RWPE2 (cell line): ENCODE measurements around the gene LMO7.
"Not testable (repeated sequence)": the region's sequence is repeated elsewhere in the genome, so short reads cannot be mapped to it uniquely, and the experiment has no call there.

Experiments
- ATAC-seq: fragments of 200-7000 bp; cut with Tn5 transposase; 3 replicates; pipeline ENCODE4 v1.9.1; 2021; ENCODE audit warnings: low read depth
- DNase-seq: peaks from one replicate; pipeline ENCODE4 v3.0.0-alpha.2; 2020; ENCODE audit warnings: low spot score
- H3K27ac ChIP-seq: fragments of 450-650 bp; 2 replicates; pipeline ENCODE4 v1.5.1; 2017; ENCODE audit warnings: mild to moderate bottlenecking; ENCODE audit not compliant: poor library complexity, severe bottlenecking
- H3K27me3 ChIP-seq: fragments of 250-450 bp; sonication (Bioruptor Pico); 2 replicates; pipeline ENCODE4 v1.5.1; 2021; ENCODE audit warnings: mild to moderate bottlenecking, moderate library complexity; ENCODE audit not compliant: insufficient read depth, poor library complexity, severe bottlenecking
- H3K36me3 ChIP-seq: fragments of 250-450 bp; sonication (Bioruptor Pico); 2 replicates; pipeline ENCODE4 v1.5.1; 2020; ENCODE audit warnings: low read depth, mild to moderate bottlenecking, moderate library complexity
- H3K4me1 ChIP-seq: fragments of 250-450 bp; sonication (Bioruptor Pico); 2 replicates; pipeline ENCODE4 v1.5.1; 2021; ENCODE audit warnings: mild to moderate bottlenecking, moderate library complexity; ENCODE audit not compliant: insufficient read depth, poor library complexity, severe bottlenecking
- H3K4me3 ChIP-seq: fragments of 250-450 bp; sonication (Bioruptor Pico); 2 replicates; pipeline ENCODE4 v1.5.1; 2021; ENCODE audit warnings: mild to moderate bottlenecking, moderate library complexity; ENCODE audit not compliant: severe bottlenecking
- H3K9me3 ChIP-seq: fragments of 250-450 bp; sonication (Bioruptor Pico); 2 replicates; pipeline ENCODE4 v1.5.1; 2021; ENCODE audit warnings: mild to moderate bottlenecking, moderate library complexity; ENCODE audit not compliant: severe bottlenecking
- TF ChIP-seq, protein P1 (sequence below): fragments of 450-650 bp; IDR thresholded peaks from one replicate; pipeline ENCODE4 v1.5.1; 2017; ENCODE audit warnings: mild to moderate bottlenecking, moderate library complexity; ENCODE audit not compliant: poor library complexity, severe bottlenecking

LMO7 gene

GRCh38 chr13:75691183-75691582 is 55.1 kb downstream of the LMO7 start:
- H3K27ac ChIP-seq: peak overlapping the region; percentile 42
- no peaks in the 10 kb centered on the region for H3K27me3 ChIP-seq
- no peak overlapping the region for H3K4me3 ChIP-seq
- TF ChIP-seq, protein P1, sequence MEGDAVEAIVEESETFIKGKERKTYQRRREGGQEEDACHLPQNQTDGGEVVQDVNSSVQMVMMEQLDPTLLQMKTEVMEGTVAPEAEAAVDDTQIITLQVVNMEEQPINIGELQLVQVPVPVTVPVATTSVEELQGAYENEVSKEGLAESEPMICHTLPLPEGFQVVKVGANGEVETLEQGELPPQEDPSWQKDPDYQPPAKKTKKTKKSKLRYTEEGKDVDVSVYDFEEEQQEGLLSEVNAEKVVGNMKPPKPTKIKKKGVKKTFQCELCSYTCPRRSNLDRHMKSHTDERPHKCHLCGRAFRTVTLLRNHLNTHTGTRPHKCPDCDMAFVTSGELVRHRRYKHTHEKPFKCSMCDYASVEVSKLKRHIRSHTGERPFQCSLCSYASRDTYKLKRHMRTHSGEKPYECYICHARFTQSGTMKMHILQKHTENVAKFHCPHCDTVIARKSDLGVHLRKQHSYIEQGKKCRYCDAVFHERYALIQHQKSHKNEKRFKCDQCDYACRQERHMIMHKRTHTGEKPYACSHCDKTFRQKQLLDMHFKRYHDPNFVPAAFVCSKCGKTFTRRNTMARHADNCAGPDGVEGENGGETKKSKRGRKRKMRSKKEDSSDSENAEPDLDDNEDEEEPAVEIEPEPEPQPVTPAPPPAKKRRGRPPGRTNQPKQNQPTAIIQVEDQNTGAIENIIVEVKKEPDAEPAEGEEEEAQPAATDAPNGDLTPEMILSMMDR: no peak
- H3K36me3 ChIP-seq: no peaks in the 10 kb centered on the region
- no peaks in the 10 kb centered on the region for H3K9me3 ChIP-seq
- peak; percentile 79 for ATAC-seq
- no peak for DNase-seq
- peaks cover 6% of the 10 kb centered on the region for H3K4me1 ChIP-seq

GRCh38 chr13:75693227-75693626 is 57.1 kb downstream of the LMO7 start:
- no peaks in the 10 kb centered on the region for H3K9me3 ChIP-seq
- H3K4me3 ChIP-seq: no peak overlapping the region
- no peak for ATAC-seq
- no peaks in the 10 kb centered on the region for H3K27me3 ChIP-seq
- TF ChIP-seq, protein P1: no peak
- peaks cover 6% of the 10 kb centered on the region for H3K4me1 ChIP-seq
- no peaks in the 10 kb centered on the region for H3K36me3 ChIP-seq
- no peak for DNase-seq
- H3K27ac ChIP-seq: no peak overlapping the region

GRCh38 chr13:75694722-75695121 is 58.6 kb downstream of the LMO7 start:
- TF ChIP-seq, protein P1: no peak
- ATAC-seq (no peak), DNase-seq (no peak)
- Histone ChIP-seq H3K36me3 (no peaks in the 10 kb centered on the region), H3K9me3 (no peaks in the 10 kb centered on the region), H3K4me3 (no peak overlapping the region), H3K27ac (no peak overlapping the region), H3K27me3 (no peaks in the 10 kb centered on the region), H3K4me1 (peaks cover 6% of the 10 kb centered on the region)

- not testable (repeated sequence) for H3K9me3 ChIP-seq, H3K27me3 ChIP-seq, H3K4me3 ChIP-seq, H3K27ac ChIP-seq, DNase-seq, H3K4me1 ChIP-seq, H3K36me3 ChIP-seq
- peak; percentile 40; the same call in 1 of the 3 replicates for ATAC-seq
- TF ChIP-seq, protein P1: peak; percentile 87
Measured at GRCh38 chr13:75695908-75696307, 59.8 kb downstream of the LMO7 start.

DNA sequence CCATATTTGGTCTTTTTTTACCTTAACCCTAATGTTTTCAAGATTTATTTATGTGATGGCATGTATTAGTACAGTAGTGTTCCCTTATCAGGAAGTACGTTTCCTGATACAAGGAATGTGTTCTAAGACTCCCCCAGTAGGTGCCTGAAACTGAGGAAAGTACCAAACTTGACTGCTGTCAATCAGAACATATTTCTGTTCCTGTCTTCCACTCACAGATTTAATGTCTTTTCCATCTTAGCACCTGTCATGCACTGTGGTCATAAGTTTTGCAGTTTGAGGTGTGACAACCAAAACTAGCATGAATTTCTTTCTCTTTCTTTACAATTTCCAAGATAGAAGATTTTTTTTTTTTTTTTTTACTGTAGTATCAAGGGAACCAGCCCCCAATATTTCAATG is 62.9 kb downstream of the LMO7 start:
- Histone ChIP-seq H3K4me3 (no peak overlapping the region), H3K4me1 (peaks cover 2% of the 10 kb centered on the region), H3K27me3 (no peaks in the 10 kb centered on the region), H3K9me3 (no peaks in the 10 kb centered on the region), H3K36me3 (no peaks in the 10 kb centered on the region), H3K27ac (no peak overlapping the region)
- DNase-seq (no peak), ATAC-seq (no peak)
- TF ChIP-seq, protein P1: no peak

- H3K4me3 ChIP-seq, H3K27me3 ChIP-seq, H3K36me3 ChIP-seq, H3K27ac ChIP-seq, H3K9me3 ChIP-seq, DNase-seq, H3K4me1 ChIP-seq, ATAC-seq: not testable (repeated sequence)
Measured at GRCh38 chr13:75699717-75700116, 63.6 kb downstream of the LMO7 start.
